Ecto neural progenitor cell (in vitro differentiated cells): ENCODE measurements around the gene IQSEC1.

Experiments used
- DNase-seq: peaks from one replicate; pipeline ENCODE4 v3.0.0-alpha.2; 2018; ENCODE audit warnings: low spot score

The IQSEC1 gene

DNA sequence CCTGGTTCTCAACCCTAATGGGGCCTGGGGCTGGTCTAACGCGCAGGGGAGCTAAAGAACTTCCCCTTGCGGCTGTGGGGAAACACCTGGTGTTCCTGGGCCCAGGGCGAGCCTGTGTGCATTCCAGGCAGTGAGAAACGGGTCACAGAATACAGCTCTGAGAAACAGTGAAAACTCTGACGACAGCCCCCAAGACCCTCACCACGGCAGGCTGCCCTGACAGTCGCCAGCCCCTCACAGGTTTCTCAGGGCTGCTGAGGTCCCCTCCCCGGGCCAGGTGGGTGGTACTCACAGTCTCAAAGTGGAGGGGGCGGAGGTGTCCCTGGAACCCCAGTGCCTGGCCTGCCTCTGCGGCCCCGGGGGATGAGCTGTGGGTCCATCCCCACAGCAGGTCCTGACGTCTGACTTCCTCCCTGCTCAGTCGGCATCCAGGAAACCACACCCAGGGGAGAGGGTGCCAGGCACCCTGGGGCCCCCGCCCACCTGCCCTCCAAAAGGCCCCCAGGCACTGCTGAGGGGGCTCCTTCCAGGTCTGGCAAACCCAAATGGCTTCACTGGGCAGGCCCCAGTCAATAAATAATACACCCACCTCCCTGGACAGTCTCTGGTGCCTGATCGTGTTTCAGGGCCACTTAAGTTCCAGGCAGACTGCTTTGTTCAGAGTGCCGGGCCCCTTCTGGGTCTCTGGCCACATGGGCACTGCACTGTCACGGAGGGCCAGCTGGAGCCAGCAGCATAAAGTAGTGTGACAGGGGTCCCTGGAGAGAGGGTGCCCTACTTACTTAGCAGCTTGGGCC, 57.7 kb downstream of the IQSEC1 start:
- no peak for DNase-seq

DNA sequence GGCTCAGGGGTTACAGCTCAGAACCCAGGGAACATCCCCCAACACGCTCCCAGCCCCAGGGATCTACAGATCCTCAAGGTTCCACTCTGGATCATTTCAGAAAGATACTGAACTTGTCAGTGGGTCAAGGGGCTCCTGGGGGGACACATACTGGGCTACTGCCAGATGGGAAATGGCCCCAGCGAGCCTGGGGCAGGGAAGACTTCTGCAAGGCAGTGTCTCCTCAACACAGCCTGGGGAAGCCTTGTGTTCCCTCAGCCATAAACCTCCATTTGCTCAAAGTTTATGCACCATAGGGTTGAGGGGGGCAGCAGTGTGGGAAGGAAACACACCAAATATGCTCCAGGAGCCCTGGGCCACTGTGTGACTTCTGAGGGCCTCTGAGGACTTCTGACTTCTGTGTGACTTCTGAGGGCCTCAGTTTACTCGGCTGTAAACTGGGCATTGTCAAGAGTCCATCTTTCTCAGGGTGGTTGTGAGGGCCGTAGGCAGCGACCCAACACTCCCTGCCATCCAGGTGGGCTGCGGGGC, 58.4 kb downstream of the IQSEC1 start:
- DNase-seq: no peak

DNA sequence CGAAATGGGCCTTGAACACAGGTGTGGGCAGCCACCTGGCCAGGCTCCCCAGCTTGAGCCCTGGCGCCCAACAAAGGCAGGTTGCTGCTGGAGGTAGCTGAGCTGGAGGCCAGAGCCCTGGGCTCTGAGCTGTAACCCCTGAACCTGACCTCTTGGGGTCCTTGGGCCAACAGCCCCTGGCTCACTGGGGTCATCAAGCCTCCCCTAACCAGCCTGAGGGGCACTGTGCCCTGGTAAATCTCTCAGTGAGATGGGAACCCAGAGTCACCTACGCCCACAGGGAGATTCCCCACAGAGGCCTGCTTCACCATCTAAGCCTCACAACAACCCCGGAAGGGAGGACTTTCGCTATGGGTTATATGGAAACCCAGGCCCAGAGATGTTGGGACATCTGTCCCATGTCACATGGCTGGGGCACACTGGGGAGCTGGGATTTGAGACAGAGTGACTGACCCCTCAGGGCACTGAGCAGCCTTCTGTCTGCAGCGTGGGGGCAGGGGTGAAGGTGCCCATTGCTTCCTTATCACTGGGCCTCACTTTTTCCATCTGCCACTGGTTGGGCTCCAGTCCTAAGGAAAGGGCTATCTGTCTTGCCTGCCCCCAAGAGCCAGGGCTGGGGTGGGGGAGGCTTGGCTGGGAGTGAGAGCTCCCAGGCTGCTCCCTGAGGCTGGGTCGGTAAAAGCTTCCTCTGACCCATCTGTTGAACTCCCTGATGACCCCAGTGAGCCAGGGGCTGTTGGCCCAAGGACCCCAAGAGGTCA, 59.1 kb downstream of the IQSEC1 start:
- DNase-seq: no peak

DNA sequence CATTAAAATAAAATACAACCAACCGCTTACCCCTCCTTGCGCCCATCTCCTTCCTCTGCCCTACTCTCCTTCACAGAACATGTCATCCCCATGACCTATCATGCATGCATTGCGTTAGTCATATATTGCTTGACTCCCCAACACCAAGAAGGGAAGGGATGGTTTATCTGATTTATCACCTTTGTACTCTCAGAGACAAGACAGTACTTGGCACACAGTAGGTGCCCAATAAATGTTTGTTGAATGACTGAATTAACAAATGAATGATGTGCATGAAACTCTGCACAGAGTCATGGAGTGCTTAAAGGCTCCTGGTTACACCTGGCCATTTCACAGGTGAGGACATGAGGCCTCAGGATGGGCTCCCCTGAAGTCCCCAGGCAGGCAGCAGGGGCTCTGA, 59.7 kb downstream of the IQSEC1 start:
- no peak for DNase-seq

DNA sequence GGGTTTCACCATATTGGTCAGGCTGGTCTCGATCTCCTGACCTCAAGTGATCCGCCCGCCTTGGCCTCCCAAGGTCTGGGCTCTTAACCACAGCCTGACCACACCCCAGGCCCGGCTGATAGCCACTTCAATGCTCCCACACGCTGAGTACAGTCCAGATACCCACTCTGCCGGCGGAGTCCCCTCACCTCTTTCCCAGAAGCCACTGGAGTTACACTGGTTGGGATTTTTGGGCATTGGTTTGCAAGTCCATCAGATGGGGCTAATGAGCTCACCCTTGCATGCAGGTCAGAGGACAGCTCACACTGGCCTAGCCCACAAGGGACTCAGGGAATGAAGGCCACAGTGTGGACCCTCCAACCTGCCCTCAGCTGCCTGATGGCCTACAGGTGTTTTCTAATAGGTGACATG, 60.1 kb downstream of the IQSEC1 start:
- DNase-seq: no peak

DNA sequence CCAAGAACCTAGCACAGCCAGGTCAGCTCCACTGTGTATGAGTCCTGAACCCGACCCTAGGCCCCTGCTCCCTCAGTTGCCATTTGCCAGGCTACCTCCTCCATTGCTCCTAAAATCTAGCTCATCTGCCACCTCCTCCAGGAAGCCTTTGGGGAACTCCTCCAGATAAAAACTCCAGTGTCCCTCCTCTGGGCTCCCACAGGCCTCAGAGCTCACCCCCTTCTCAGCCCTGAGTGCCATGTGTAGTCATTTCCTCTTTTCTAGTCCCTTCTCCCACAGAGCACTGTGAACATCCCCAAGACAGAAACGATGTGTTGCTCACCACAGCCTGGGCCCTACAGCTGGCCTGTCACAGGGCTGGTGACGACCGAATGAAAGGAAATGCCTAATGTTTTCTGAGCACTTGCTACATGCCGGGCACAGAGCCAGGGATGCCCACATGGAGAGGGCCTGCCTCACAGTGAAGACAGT, 61.0 kb downstream of the IQSEC1 start:
- DNase-seq: no peak

DNA sequence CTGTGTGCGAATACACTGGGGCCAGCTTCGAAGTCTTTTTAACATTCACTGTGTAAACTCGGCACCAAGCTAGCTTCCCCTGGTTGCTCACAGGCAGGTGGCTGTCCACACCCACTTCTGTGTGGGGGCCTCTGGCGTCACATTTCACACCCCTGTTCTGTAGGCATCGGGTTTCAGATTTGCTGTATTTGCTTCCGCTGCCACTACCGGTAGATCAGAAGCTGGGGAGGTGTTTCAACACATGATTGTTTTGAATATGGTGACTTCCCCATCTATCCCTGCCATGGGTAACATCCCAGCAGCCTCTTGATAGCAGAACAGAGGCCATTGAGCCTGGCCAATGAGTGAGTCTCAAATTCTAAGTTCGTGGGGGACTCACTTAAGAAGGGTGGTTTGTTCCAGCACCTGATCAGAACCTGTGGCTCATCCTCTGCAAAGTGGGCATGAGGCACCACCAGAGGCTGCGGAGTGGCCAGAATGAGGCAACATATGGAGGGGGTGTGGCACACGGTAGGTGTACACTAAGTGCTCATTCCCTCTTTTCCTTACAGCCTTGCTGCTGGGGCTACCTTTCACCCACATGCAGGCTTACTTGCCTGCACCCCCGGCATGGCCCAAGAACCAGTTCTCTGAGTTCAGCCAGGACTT, 61.5 kb downstream of the IQSEC1 start:
- no peak for DNase-seq

DNA sequence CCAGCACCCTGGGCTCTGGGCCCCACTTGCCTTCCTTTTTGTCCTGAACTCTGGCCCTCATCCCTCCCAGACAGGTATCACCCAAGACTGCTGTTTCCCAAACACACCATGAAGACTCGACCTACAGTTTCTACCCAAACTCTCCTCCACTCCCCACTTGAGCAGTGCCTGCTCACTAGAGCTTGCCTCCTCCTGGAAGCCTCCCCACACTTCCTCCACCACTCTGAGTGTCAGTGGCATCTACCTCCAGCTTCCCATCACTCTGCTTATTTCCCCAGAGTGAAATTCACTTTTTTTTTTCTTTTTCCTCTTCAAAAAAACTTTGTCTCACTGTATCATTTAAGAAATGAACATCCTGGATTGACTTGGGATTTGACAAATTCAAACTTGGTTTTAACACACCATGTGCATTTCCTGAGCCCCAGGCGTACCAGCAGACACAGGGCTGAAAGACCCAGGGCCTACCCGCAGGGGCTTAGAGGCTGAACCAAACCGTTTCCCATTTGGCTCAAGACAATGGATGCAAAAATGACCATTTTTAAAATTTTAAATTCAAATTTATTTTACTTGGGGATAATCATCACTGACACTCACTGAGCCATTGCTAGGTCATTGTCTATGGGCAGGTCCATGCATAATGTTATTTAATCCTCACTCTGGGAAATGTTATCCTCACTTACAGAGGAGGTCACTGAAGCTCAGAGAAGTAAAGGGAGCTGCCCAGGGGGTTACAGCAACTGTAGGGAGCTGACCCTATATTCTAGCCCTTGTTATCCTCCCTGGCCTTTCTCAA, 62.3 kb downstream of the IQSEC1 start:
- DNase-seq: no peak

DNA sequence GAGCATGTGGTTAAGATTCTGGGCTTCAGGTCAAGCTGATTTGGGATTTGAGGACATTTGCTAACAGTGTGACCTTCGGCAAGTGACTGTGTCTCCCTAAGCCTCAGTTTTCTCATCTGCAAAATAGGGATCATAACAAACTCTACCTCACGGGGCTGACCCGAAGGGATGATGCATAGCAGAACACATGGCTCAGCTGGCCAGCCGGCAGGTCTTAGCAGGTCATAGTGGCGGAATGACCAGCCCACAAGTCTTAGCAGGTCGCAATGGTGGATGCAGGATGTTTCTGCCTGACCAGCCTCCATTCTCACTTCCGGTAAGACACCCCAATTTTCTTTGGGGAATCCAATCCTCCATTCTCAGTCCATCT, 63.3 kb downstream of the IQSEC1 start:
- no peak for DNase-seq

DNA sequence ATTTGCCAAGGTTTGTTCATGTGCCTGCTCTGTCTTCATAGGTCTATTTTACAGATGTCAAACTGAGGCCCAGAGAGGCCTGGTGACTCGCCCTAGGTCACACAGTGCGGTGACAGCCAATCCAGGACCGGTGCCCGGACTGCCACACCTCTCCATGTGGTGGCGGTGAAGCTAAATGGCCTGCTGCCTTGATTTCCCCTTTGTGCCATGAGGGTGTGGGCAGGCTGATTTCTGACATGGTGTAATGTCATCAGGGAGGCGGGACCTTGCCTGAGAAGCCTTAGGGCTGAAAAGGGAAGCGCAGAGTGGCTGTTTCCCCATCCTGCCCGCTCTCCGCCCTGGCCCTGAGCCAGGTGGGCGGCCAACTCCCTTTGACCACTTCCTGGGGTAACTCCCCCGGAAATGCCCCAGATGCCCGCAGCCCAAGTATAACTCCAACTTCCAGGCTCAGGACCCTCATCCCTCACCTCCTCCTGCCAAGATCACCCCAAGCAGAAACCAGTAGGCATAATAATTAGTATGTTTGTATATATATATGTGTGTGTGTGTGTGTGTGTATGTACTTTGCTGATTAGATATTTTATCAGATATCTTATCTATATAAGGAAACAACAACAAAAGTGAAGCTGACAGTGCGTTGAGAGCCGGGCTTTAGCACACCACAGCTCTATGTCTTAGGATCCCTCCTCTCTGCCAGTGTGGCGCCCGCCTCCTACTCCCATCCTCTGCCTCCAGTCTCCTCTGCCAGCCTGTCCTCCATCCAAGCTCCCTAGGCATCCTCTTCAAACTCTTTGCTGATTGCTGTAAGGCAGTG, 63.9 kb downstream of the IQSEC1 start:
- DNase-seq: no peak

DNA sequence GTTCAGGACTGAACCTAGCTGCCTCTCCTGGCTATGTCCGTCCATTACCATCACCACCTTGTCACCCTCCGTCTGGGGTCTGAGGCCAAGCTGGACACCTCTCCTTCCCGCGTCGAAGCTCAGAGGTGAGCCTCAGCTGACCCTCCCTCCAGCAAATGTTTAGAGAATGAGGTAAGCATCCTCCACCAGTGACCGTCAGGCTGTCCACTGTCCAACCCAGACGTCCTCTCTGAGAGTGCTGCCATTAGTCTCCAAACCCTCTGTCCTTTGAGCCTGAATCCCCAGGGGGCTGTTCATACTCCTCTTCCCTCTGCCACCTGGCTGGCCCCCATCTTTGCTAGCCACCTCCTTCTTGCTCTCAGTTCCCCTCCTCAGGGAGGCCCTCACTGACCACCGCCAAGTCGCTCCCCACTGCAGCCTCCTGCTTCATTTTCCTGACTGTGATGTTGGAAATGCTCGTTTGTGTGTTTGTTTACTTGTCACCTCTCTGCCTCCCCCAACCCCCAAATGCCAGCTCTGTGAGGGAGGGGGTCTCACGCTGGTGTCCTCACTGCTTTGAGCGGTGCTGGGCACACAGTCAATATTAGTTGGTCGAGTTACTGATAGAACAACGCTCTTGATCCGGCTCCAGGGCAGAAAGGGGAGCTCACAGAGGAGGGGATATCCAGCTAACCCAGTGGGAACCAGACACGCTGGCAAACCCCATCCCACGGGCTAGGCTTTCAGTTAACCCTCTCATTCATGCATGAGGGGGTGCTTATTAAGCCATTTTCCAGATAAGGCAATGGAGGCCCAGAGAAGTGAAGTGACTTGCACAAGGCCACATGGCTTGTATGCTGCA, 64.9 kb downstream of the IQSEC1 start:
- no peak for DNase-seq

DNA sequence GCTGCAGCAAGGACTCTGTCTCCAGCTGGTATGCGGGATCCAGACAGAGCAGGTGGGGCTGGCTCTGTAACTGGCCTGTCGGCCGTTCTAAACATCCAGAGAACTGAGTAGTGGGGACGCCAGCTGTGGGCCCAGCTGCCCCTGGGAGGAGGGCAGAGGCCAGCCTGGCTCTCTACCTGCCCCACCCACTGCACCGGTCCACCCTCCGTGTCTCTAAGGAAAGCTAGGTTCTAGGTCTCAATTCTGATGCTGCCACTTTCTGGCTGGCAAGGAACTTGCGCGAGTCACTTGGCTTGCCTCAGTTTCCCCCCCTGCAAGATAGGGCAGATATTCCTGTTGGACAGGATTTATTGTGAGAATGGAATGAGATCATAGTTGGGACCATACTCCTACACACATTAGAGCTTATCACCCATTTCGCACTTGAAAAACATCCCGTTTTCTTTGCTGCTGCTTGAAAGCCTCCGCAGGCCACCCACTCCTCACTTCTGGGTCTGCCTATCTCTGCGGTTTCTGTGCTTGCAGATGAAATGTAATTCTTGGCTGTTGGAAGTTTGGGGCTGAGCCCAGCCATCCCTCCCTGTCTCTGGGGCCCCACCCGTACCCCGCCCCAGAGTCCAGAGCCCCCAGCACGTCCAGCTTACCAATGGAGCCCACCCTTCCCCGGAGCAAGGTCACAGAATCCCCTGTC, 65.8 kb downstream of the IQSEC1 start:
- no peak for DNase-seq

DNA sequence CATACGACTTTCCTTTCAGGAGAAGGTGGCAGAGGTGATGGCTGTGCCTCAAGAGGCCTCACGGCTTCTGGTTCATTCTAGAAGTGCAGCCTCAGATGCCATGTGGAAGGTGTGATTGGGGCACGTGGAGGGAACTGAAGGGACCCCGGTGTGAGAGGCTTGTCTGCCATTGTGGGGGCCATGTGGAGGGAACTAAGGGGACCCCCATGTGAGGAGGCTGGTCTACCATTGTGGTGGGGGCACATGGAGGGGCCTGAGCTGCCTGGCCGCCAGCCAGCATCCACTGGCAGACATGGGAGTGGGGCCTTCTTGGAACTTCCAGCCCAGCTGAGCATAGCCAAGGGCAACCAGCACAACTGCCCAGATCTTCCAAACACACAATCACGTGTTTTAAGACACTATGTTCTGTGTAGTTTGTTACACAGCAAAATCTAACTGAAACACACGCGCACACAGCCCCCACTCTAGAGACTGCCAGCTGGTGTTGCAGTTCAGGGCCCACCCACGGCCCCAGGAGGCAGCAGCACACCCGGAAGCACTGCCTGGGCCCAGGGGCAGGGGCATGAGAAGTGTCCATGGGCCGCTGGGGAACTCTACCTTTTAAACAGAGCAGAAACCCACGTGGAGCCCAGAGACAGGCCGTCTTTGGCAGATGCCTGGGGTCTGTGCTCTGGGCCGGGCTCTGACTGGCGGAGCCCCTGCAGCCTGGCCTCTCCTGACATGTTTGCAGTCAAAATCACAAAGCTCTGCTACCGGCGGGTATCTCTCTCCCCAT, 66.8 kb downstream of the IQSEC1 start:
- no peak for DNase-seq

DNA sequence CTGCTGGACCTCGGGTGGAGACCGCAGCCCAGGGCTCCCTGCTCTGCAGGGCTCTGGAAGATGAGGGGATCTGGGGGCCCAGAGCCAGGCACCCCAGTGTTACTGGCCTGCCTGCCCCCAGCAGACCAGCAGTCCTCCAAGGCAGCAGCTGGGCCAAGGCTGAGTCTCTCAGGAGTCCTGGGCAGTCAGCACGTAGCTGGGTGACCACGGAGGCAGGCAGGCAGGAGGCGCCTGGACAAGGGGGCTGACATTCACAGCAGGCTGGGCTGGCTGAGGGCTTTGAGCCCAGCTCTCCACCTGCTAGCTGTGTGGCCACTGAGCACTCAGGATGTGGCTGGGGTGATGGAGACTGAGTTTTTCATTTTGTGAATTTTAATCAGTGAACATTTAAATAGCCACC, 67.9 kb downstream of the IQSEC1 start:
- no peak for DNase-seq

DNA sequence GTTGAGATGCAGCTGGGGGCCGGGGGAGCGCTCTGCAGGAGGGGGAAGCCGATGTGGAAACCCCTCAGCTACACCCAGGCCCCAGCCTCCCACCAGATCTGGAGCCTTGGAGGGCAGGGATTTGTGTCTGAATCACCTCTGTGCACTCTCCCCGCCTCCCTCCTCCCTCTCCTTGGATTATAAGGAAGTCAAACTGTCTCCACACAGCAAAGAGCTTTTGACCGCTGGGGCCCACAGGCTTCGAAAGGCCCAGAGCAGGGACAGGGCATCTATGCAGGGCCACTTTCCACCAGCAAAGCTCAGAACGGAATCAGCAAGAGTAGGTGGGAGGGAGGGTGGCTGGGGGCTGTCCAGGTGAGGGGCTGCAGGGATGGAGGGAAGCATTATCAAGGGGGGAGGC, 68.9 kb downstream of the IQSEC1 start:
- DNase-seq: no peak

DNA sequence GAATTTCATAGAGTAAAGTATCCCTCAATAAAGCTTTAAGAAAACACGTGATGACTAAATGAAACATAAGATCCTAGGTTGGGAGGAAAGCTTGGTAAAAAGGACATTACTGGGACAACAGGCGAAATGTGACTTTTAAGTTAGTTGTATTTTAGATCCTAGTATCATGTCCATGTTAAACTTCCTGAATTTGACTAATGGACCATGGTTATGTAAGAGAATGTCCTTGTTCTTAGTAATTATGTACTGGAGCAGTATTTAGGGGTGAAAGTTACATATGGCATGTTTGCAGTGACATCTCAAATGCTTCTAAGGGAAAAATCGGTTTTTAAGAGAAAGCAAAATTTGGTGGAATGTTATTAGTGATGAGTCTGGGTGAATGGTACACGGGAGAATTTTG, 69.6 kb downstream of the IQSEC1 start:
- DNase-seq: no peak

DNA sequence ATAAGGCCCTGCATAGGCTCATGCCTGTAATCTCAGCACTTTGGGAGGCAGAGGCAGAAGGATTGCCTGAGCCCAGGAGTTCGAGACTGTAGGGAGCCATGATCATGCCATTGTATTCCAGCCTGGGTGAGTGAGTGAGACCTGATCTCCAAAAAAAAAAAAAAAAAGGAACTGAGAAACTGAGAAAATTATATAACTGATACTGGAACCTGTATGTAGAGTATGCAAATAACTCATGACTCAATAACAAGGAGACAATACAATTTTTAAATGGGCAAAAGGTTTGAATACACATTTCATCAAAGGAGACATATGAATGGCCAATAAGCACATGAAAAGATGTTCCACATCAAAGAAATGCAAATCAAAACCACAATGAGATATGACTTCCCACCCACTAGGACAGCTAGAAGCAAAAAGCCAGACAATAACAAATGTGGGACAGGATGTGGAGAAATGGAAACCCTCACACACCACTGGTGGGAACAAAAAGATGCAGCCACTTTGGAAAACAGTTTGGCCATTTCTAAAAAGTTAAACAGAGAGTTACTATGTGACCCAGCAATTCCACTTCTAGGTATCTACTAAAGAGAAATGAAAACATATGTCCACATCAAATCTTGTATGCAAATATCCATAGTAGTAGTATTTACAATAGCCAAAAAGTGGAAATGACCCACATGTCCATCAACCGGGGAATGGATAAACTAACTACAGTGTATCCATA, 70.7 kb downstream of the IQSEC1 start:
- no peak for DNase-seq
